ENCODE measurements around the gene PALM. TPM values are rescaled to one million over a fixed set of nuclear protein-coding genes. Genes with fewer than 3 reads are reported as not detected.

The PALM gene, protein sequence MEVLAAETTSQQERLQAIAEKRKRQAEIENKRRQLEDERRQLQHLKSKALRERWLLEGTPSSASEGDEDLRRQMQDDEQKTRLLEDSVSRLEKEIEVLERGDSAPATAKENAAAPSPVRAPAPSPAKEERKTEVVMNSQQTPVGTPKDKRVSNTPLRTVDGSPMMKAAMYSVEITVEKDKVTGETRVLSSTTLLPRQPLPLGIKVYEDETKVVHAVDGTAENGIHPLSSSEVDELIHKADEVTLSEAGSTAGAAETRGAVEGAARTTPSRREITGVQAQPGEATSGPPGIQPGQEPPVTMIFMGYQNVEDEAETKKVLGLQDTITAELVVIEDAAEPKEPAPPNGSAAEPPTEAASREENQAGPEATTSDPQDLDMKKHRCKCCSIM
- polyA plus RNA-seq, result 0.28 and 0.99 TPM in 2 replicates

DNA sequence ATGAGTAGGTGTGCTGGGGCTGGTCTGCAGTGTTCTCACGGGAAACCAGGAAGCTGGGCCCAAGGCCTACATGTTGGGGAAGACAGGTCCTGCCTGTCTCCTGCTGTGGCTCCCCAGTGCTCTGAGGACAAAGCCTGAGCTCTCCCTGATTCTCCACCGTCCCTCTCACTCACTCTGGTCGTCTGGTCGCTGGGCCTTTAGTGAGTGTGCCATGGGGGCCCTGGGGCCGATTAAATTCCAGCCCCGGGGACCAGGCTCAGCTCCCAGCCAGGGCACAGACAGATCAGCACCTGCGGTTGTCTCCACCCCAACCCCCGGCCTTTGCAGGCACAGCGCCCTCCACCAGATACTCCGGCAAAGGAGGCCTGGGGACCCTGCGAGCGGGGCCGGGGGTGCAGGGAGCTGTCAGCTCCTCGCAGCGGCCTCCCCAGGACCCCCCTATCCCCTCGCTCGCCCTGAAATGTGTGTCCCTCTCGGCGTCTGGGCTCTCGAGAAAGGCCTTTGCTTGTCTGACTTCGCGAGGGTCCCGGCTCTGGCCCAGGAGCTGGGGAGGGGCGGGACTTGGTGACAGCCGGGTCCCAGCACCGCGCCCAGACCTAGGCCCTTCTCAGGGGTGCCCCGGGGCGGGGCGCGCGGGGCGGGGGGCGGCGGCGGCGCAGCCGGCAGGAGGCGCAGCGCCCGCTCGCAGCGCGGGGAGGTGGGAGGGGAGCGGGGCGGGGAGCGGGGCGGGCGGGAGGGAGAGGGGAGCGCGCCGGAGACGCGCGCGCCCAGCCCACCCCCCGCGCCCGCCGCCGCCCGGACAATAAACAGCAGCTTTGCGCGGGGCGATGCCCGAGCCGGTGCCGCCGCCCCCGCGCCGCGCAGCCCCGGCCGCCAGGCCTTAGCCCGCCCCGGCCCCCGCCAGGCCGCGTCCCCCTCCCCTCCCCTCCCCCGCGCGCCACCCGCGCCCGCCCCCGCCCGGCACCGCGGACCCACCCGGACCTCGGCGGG, at the start of gene PALM:
Gene PALM (plus strand): TSS at position 782 of the 990 bp plus-strand sequence. CDS start 212 bp downstream, outside the sequence.

DNA sequence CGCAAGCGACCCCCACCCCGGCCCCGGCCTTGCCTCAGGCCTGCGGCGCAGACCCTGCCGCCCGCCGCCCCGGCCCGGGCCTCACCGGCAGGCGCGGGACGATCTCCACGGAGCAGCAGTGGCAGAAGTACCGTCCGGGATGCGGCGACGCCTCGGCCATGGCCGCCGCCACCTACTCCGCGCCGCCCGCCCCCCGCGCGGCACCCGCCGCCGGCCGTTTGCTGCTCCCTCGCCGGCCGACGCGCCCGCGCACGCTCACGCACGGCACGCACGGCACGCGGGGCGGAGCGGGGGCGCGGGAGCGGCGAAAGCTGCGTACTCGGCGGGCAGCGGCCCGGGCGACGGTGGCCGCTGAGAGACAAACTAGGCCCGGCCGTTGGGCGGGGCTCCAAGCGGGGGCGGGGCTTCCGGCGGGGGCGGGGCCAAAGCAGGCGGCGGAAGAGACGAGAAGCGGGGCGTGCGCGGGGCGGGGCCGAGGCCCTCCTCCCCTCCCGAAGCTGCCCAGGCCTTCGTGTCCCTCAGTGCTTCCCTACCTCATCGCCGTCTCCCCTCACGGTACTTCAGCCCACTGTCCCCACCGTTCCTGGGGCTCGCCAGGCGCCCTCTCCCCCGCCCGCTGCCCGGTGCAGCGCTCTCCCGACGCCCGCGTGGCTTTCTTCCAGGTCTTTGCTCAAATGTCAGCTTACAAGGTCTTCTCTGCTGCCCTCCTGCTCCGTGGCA, 45.6 kb upstream of the PALM start, which contains the start of gene RNF126:
Gene RNF126 (minus strand): TSS at position 253 of the 720 bp plus-strand sequence. CDS start 93 bp downstream, at position 160.

DNA sequence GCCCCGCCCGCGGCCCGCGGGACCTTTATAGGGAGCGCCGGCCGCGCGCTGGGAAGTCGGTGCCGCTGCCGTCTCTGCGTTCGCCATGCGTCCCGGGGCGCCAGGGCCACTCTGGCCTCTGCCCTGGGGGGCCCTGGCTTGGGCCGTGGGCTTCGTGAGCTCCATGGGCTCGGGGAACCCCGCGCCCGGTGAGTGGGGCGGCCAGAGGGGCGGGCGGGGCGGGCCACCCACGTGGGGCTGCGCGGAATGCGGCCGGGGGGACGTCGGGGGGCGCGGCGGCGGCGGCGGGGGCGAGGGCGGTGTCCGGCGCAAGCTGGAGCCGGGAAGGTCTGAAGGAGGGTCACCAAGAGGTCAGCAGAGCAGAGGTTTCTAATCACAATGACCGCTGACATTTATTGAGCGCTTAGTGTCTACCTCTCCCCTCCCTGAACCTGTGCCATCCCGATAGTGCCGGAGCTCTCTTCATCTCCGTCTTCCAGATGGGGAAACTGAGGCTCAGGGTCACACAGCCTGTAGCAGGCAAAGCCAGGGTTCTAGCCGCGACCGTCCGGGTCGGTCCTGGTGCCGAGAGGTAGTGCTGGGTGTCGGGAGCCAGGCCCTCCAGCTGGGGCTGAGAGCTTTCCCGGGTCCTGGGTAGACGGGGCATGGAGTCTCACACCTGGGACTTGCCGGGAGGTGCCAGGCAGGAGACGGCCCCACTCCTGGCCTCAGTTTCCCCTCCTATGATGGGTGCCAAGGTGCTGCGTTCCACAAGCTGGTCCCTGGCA, 32.2 kb upstream of the PALM start, which contains the start of gene FSTL3:
Gene FSTL3 (plus strand): TSS at position 54 of the 767 bp plus-strand sequence. CDS start 32 bp downstream, at position 86.

DNA sequence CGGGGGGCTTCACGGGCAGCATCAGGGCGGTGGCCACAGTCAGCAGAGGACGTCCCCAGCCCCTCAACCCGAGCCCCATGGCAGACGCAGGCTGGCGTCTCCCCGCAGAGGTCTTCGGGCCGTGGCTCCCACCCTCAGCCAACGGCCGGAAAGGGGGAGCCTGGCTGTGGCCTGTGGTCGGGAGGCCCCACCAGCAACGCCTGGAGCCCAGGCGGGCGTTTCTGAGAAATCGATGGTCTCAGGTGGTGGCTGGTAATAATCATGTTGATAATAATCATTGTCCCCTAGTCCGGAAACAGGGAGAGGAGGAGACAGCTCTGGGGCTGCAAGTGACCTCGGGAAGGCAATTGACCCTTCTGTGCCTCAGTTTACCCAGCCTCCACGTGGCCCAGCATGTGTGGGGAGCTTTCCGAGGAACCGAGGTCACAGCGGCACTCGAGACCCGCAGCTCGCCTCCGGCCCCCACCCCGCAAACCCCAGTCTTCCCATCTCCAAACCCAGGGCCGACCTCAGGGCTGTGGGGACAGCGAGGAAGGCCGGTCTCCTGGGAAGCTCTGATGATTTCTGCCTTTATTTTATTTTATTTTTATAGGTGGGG, 13.3 kb upstream of the PALM start, which contains the start of gene PRSS57:
Gene PRSS57 (minus strand): TSS at position 101 of the 598 bp plus-strand sequence. CDS start 22 bp downstream, at position 79.

DNA sequence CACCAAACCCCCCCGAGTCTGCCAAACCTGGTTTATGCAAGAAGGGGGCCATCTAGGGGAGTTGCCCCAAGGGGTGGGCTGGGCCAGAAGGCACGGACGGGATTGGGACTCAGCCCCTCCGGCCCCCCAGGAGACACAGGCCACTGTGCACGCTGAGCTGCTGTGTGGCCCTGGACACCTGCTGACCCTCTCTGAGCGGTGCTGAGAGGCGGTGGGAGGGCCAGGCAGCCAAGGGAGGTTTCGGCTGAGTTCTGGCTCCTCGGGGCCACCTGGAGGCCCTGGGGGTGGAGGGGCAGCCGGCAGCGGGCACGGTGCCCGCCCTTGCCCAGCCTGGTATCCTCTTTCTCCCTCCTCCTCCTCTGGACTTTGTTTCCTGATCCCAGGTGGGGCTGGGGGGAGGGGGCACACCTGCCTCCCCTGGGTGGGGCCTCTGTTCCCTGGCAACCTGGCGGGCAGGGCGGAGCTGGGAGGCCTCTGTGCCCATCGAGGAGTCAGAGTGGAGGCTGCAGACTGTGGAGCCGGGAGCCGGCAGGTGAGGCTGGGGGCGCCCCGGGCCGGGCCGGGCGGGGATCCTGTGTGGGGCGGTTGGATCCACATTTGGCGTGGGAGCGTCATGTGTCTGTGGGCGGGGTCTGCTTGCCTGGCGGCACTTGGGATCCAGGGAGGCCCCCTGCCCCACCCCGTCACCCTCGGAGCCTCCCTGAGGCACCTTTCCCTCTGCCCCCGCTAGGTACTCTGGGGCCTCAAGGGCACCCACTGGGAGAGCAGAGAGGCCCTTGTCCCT, 42.1 kb downstream of the PALM start, which contains the start of gene MISP:
Gene MISP (plus strand): TSS at position 473 of the 784 bp plus-strand sequence. CDS start 5,835 bp downstream, outside the sequence.

DNA sequence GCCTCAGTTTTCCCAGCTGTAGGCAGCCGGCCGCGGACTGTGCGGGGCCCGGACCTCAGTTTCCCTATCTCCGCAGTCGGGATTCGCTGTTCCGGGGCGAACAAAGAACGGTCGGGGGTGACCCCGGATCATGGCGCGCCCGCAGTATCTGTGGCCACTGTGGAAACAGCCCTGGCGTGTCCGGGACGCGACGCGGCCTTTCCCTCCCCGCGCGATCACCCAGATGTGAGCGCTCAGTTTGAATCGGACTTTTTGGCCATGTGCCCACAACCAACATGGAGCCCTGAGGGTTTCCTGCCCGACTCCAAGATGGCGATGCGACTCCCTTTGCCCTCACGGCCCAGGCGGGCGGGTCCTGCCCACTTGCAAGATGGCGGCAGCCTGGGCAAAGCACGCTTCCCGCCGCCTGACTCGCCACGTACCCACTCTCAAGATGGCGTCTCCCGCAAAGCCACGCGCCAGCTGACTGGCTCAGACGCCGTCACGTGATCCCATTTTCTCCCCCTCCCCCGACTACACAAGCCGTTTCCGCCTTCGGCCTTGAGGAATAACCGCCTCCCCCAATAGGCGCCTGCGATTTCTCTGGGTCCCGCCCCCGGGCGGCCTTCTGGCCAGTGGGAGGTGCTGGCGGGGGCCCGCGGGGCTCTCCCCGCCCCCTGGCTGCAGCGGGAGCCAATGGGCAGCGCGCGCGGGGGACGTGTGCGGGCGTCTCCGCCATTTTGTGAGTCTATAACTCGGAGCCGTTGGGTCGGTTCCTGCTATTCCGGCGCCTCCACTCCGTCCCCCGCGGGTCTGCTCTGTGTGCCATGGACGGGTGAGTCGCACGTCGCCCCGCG, 88.2 kb downstream of the PALM start, which contains the start of gene PTBP1:
Gene PTBP1 (plus strand): TSS at position 761 of the 836 bp plus-strand sequence. CDS start 46 bp downstream, at position 807.

Other genes starting within 250 kb of the PALM start
- 1.2 TPM in 1 of 2 replicates, not detected in the other for gene SHC2, start 247.9 kb upstream of the PALM start, polyA plus RNA-seq
- gene MADCAM1, start 212.4 kb upstream of the PALM start, polyA plus RNA-seq, result not detected in 2 replicates
- gene TPGS1, start 201.4 kb upstream of the PALM start, polyA plus RNA-seq, result not detected in 2 replicates
- 0.77 and 2.1 TPM in 2 replicates for gene CDC34, start 177.2 kb upstream of the PALM start, polyA plus RNA-seq
- gene GZMM, start 164.9 kb upstream of the PALM start, polyA plus RNA-seq, result not detected in 2 replicates
- 83.4 and 114 TPM in 2 replicates for gene BSG, start 136.3 kb upstream of the PALM start, polyA plus RNA-seq
- gene HCN2, start 119.1 kb upstream of the PALM start, polyA plus RNA-seq, result 0.38 TPM in 1 of 2 replicates, not detected in the other
- 29.3 and 57.2 TPM in 2 replicates for gene POLRMT, start 75.4 kb upstream of the PALM start, polyA plus RNA-seq
- gene FGF22, start 69.1 kb upstream of the PALM start, polyA plus RNA-seq, result 0.26 TPM in 1 of 2 replicates, not detected in the other
- 1.0 and 2.2 TPM in 2 replicates for gene RNF126, start 45.7 kb upstream of the PALM start, polyA plus RNA-seq
- gene FSTL3, start 32.5 kb upstream of the PALM start, polyA plus RNA-seq, result 1.2 TPM in 1 of 2 replicates, not detected in the other
- gene PRSS57, start 13.5 kb upstream of the PALM start, polyA plus RNA-seq, result not detected in 2 replicates
- not detected in 2 replicates for gene MISP, start 42.2 kb downstream of the PALM start, polyA plus RNA-seq
- gene PTBP1, start 88.5 kb downstream of the PALM start, polyA plus RNA-seq, result 0.62 and 0.71 TPM in 2 replicates
- gene PLPPR3, start 113.0 kb downstream of the PALM start, polyA plus RNA-seq, result 1.2 TPM in 1 of 2 replicates, not detected in the other
- not detected in 2 replicates for gene AZU1, start 118.9 kb downstream of the PALM start, polyA plus RNA-seq
- gene PRTN3, start 132.1 kb downstream of the PALM start, polyA plus RNA-seq, result not detected in 2 replicates
- gene ELANE, start 143.4 kb downstream of the PALM start, polyA plus RNA-seq, result not detected in 2 replicates
- gene CFD, start 150.7 kb downstream of the PALM start, polyA plus RNA-seq, result 0.34 and 0.60 TPM in 2 replicates
- gene MED16, start 184.3 kb downstream of the PALM start, polyA plus RNA-seq, result 3.6 and 15.3 TPM in 2 replicates
- not detected in 2 replicates for gene RNU6-9, start 184.5 kb downstream of the PALM start, polyA plus RNA-seq
- 0.92 and 2.0 TPM in 2 replicates for gene R3HDM4, start 204.3 kb downstream of the PALM start, polyA plus RNA-seq
- gene KISS1R, start 208.4 kb downstream of the PALM start, polyA plus RNA-seq, result not detected in 2 replicates
- gene ARID3A, start 217.1 kb downstream of the PALM start, polyA plus RNA-seq, result 0.07 and 0.27 TPM in 2 replicates